Measurements from ENCODE around the gene THG1L. TPM values are rescaled to one million over a fixed set of nuclear protein-coding genes. Genes with fewer than 3 reads are reported as not detected.

THG1L gene
- total and polyA plus RNA-seq, 2 of the 13 experiments (the other 11 are each of a cell fraction or from before 2014, with no cell fraction given): 16.6 to 17.2 TPM

DNA sequence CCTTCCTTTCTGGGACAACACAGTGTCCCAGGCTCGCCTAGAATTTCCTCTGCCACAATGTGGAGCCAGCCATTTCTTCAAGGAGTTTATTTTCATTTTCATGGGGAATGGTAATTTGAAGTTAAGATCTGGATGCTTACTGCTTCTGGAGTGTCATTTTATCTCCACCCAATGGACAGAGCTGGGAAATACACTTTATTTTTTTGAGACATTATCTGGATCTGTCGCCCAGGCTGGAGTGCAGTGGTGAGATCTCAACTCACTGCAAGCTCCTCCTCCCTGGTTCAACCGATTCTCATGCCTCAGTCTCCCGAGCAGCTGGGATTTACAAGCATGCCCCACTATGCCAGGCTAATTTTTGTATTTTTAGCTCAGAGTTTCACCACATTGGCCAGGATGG lies 12.7 kb upstream of the THG1L start (continued):
- TF ChIP-seq NKX3-1 (CRISPR knock-in tag; IDR thresholded peaks at IDR 0.05) (no peak), SALL2 (CRISPR knock-in tag; IDR thresholded peaks at IDR 0.05) (no peak), HNF4A (CRISPR knock-in tag; IDR thresholded peaks at IDR 0.05) (no peak)
- TF ChIP-seq, protein P1, sequence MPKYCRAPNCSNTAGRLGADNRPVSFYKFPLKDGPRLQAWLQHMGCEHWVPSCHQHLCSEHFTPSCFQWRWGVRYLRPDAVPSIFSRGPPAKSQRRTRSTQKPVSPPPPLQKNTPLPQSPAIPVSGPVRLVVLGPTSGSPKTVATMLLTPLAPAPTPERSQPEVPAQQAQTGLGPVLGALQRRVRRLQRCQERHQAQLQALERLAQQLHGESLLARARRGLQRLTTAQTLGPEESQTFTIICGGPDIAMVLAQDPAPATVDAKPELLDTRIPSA (CRISPR knock-in tag; IDR thresholded peaks at IDR 0.05; ENCODE audit: borderline replicate concordance): no peak
- TF ChIP-seq, protein P2, sequence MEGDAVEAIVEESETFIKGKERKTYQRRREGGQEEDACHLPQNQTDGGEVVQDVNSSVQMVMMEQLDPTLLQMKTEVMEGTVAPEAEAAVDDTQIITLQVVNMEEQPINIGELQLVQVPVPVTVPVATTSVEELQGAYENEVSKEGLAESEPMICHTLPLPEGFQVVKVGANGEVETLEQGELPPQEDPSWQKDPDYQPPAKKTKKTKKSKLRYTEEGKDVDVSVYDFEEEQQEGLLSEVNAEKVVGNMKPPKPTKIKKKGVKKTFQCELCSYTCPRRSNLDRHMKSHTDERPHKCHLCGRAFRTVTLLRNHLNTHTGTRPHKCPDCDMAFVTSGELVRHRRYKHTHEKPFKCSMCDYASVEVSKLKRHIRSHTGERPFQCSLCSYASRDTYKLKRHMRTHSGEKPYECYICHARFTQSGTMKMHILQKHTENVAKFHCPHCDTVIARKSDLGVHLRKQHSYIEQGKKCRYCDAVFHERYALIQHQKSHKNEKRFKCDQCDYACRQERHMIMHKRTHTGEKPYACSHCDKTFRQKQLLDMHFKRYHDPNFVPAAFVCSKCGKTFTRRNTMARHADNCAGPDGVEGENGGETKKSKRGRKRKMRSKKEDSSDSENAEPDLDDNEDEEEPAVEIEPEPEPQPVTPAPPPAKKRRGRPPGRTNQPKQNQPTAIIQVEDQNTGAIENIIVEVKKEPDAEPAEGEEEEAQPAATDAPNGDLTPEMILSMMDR (CRISPR knock-in tag; IDR thresholded peaks at IDR 0.05): peak; percentile 75

DNA sequence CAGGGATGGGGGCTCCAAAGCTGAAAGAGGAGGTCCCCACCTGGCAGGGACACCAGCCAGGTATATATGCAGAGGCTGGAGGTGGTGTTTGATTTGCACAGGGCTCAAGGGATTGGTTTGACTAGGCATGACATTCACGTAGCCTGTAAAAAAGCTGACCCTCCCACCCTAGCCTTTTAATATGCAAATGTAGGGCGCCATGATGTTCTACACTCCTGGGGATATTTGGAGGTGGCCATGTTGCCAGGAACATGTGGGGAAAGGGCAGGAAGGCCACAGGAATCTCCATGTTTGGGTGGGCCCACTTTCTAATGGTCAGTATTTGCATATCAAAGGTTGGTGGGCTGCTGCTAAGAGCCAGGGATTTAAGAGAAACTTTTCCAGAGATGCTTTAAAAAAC lies 12.0 kb upstream of the THG1L start:
- H3K79me2 ChIP-seq (ENCODE audit: insufficient read depth, low read length): no peaks in the 10 kb centered on the region
- ATAC-seq: no peak
- H2AFZ ChIP-seq (ENCODE audit: low read length): no peak overlapping the region
- no peak for DNase-seq (ENCODE audit: low spot score)
- POLR2A ChIA-PET: no interaction called here
- CTCF ChIA-PET (ENCODE audit: low intra/inter-chr PET ratio, low total read pairs): interaction anchor here (0.9 kb wide), 1 partner anchor 391 kb away, joined by 5 read pairs; no protein-coding TSS in a partner anchor
- in situ Hi-C loops (cut with HindIII; ENCODE audit: extremely low pct_ligation_motif_present, low pct_unique_long_range_greater_than_20kb): no loop called here
- intact Hi-C loops (cut with micrococcal nuclease; ENCODE audit: unreplicated experiment): loop anchor here (1.0 to 10.0 kb wide), 3 partner anchors 242 to 572 kb away; no protein-coding TSS in a partner anchor
- FAIRE-seq: no peak
- H4K20me1 ChIP-seq (ENCODE audit: insufficient read depth, low read length): no peaks in the 10 kb centered on the region
- no peaks in the 10 kb centered on the region for H3K36me3 ChIP-seq (replicated peaks in 1 of 2; ENCODE audit: control insufficient read depth in 1 of 2, insufficient read depth in 2 of 2, low read length in 2 of 2)
- no peak overlapping the region for H3K4me3 ChIP-seq (replicated peaks in 1 of 3; ENCODE audit: insufficient read depth in 1 of 3, low read depth in 2 of 3, low read length in 3 of 3)
- no peak overlapping the region for H3K27ac ChIP-seq (ENCODE audit: extremely low read length, insufficient read depth, low read length)
- BruUV-seq (replicated peaks): no TSS peak
- H3K4me2 ChIP-seq (ENCODE audit: low read depth, low read length): no peak overlapping the region
- WGBS (ENCODE audit: low lambda C conversion rate): 91% methylated on average over 2 of the region's 2 CpGs
- H3K4me1 ChIP-seq (ENCODE audit: insufficient read depth, low read length): no peaks in the 10 kb centered on the region
- no peak overlapping the region for H3K9ac ChIP-seq (ENCODE audit: insufficient read depth, low read depth, low read length)
- H3K9me3 ChIP-seq (ENCODE audit: low read length): no peaks in the 10 kb centered on the region
- no peaks in the 10 kb centered on the region for H3K27me3 ChIP-seq (ENCODE audit: control insufficient read depth in 1 of 2, insufficient read depth in 2 of 2, low read length in 2 of 2)
- no peak for TF ChIP-seq CREM (IDR thresholded peaks at IDR 0.05)
- TF ChIP-seq CREM (CRISPR knock-in tag; IDR thresholded peaks at IDR 0.05): no peak
- TF ChIP-seq MAFF (IDR thresholded peaks at IDR 0.05; ENCODE audit: low read depth, low read length): no peak
- TF ChIP-seq ZNF33A (CRISPR knock-in tag; IDR thresholded peaks at IDR 0.05; ENCODE audit: borderline replicate concordance): no peak
- TF ChIP-seq, protein P3, sequence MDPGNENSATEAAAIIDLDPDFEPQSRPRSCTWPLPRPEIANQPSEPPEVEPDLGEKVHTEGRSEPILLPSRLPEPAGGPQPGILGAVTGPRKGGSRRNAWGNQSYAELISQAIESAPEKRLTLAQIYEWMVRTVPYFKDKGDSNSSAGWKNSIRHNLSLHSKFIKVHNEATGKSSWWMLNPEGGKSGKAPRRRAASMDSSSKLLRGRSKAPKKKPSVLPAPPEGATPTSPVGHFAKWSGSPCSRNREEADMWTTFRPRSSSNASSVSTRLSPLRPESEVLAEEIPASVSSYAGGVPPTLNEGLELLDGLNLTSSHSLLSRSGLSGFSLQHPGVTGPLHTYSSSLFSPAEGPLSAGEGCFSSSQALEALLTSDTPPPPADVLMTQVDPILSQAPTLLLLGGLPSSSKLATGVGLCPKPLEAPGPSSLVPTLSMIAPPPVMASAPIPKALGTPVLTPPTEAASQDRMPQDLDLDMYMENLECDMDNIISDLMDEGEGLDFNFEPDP (CRISPR knock-in tag; conservative IDR thresholded peaks at IDR 0.05): no peak
- no peak for TF ChIP-seq ZNF451 (CRISPR knock-in tag; IDR thresholded peaks at IDR 0.05)
- TF ChIP-seq, protein P4, sequence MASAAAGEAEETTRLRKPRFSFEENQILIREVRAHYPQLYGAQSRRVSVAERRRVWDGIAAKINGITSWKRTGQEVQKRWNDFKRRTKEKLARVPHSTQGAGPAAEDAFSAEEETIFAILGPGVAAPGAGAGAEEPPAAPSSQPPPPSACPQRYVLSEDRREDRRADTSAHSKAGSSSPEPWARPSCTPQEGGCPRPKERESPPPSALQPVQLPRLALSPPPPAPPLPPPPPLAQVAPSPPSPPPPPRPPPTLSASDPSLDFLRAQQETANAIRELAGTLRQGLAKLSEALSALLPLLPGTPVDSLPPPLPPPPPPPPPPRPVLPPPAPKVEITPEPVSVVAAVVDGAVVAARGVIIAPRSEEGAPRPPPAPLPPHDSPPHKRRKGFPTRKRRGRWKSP (CRISPR knock-in tag; IDR thresholded peaks at IDR 0.05): no peak
- TF ChIP-seq ZFYVE20 (CRISPR knock-in tag; IDR thresholded peaks at IDR 0.05; ENCODE audit: borderline replicate concordance, low read depth): no peak
- no peak for TF ChIP-seq PHF5A (CRISPR knock-in tag; IDR thresholded peaks at IDR 0.05; ENCODE audit: low read depth, unreplicated experiment)
- no peak for TF ChIP-seq ZNF180 (CRISPR knock-in tag; IDR thresholded peaks at IDR 0.05; ENCODE audit: borderline replicate concordance, low read depth)
- TF ChIP-seq ZNF567 (CRISPR knock-in tag; IDR thresholded peaks at IDR 0.05; ENCODE audit: borderline replicate concordance): no peak

Data from HepG2 (cell line).